ENCODE data around the gene PIMREG. TPM values are rescaled to one million over a fixed set of nuclear protein-coding genes. Genes with fewer than 3 reads are reported as not detected.

The PIMREG gene
- total RNA-seq, 6 donors from 2014 or later = 0.67 to 1.3 (median 0.77) TPM; not detected in 2

DNA sequence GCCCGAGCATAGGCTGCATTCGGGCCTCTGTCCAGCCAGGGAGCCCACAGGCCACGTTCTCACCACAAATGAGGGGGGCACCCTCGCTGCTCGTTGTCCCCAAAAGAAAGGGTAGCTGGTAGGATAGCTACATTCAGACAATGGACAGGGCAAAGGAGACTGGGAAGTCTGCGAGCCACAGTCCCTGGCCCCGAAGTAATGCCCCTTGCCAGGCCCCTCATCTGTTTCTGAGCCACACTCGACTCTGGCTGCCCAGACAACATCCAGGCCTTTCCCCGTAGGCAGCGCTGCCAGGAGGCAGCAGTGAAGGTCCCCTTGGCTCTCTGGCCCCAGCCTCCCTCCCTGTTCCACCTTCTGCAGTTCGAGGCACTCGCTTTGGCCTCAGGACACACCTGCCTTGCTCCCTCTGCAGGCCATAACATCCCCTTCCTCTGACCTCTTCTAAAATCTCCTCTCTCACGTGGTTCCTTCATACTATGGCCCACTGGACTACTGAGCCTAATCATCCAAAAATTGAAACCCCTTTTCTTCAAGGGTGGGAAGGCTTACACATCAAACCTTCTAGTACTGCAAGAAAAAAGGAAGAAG lies 21.5 kb upstream of the PIMREG start:
- DNase-seq = no peak
- H3K4me1 ChIP-seq = peaks cover 0 to 6% (median 2%) of the 10 kb centered on the region in 4 donors
- TF ChIP-seq POLR2A (IDR thresholded peaks at IDR 0.05) (no peak), EP300 (IDR thresholded peaks at IDR 0.05) (no peak), POLR2AphosphoS5 (IDR thresholded peaks at IDR 0.05) (no peak)
- TF ChIP-seq, protein P1, sequence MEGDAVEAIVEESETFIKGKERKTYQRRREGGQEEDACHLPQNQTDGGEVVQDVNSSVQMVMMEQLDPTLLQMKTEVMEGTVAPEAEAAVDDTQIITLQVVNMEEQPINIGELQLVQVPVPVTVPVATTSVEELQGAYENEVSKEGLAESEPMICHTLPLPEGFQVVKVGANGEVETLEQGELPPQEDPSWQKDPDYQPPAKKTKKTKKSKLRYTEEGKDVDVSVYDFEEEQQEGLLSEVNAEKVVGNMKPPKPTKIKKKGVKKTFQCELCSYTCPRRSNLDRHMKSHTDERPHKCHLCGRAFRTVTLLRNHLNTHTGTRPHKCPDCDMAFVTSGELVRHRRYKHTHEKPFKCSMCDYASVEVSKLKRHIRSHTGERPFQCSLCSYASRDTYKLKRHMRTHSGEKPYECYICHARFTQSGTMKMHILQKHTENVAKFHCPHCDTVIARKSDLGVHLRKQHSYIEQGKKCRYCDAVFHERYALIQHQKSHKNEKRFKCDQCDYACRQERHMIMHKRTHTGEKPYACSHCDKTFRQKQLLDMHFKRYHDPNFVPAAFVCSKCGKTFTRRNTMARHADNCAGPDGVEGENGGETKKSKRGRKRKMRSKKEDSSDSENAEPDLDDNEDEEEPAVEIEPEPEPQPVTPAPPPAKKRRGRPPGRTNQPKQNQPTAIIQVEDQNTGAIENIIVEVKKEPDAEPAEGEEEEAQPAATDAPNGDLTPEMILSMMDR (IDR thresholded peaks at IDR 0.05) = no peak
- H3K9me3 ChIP-seq = no peaks in the 10 kb centered on the region
- 68 to 72% methylated on average over 9 to 13 of the region's 13 CpGs for WGBS, 2 donors
- H3K4me3 ChIP-seq = no peak overlapping the region
- ATAC-seq (ENCODE audit: low FRiP score in 2 of 2) = no peak
- H3K27me3 ChIP-seq = peaks cover 0 to 4% (median 0%) of the 10 kb centered on the region in 4 donors
- no peaks in the 10 kb centered on the region for H3K36me3 ChIP-seq
- no peak overlapping the region for H3K27ac ChIP-seq

DNA sequence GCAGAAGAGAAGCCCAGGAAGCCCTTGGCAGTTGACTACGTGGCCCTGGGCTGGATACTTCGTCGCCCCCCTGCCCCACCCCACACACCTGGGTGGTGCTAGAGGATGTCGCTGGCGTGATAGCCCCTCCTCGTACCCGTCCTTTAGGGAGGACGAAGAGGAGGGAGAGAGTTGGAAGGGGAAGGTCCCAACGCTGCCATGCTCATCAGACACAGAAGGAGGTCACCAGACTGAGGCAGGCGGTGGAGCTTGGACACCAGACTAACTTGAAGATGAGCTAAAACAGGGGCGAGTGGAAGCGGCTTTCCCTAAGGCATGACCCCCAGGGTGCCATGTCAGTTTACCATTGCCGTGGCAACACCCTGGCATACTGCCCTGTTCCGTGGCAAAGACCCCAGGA lies 20.3 kb upstream of the PIMREG start:
- Histone ChIP-seq H3K4me1 (peaks cover 0 to 6% (median 3%) of the 10 kb centered on the region in 4 donors), H3K27me3 (peaks cover 0 to 4% (median 0%) of the 10 kb centered on the region in 4 donors), H3K36me3 (no peaks in the 10 kb centered on the region), H3K9me3 (no peaks in the 10 kb centered on the region), H3K27ac (no peak overlapping the region), H3K4me3 (no peak overlapping the region)
- WGBS, 2 donors = 74 to 75% methylated on average over 14 of the region's 14 CpGs
- no peak for ATAC-seq (ENCODE audit: low FRiP score in 2 of 2)
- TF ChIP-seq POLR2A (IDR thresholded peaks at IDR 0.05) = no peak
- TF ChIP-seq EP300 (IDR thresholded peaks at IDR 0.05) = no peak
- TF ChIP-seq, protein P1 (IDR thresholded peaks at IDR 0.05) = no peak
- TF ChIP-seq POLR2AphosphoS5 (IDR thresholded peaks at IDR 0.05) = no peak
- DNase-seq = no peak

GRCh38 chr17:6425407-6425806 lies 18.8 kb upstream of the PIMREG start:
- no peaks in the 10 kb centered on the region for H3K36me3 ChIP-seq
- DNase-seq (peak in 1 of 2 donors; percentile 80), ATAC-seq (ENCODE audit: low FRiP score in 2 of 2) (no peak)
- H3K27me3 ChIP-seq = peaks cover 0 to under 1% (median 0%) of the 10 kb centered on the region in 4 donors
- H3K4me3 ChIP-seq = no peak overlapping the region
- no peak overlapping the region for H3K27ac ChIP-seq
- 84 to 88% methylated on average over 10 to 18 of the region's 18 CpGs for WGBS, 2 donors
- H3K9me3 ChIP-seq = no peaks in the 10 kb centered on the region
- H3K4me1 ChIP-seq = peaks cover 0 to 6% (median 3%) of the 10 kb centered on the region in 4 donors
- TF ChIP-seq, protein P1 (IDR thresholded peaks at IDR 0.05) = no peak
- TF ChIP-seq POLR2AphosphoS5 (IDR thresholded peaks at IDR 0.05) (no peak), EP300 (IDR thresholded peaks at IDR 0.05) (no peak), POLR2A (IDR thresholded peaks at IDR 0.05) (no peak)

- TF ChIP-seq, protein P1 (IDR thresholded peaks at IDR 0.05) = no peak
- TF ChIP-seq POLR2AphosphoS5 (IDR thresholded peaks at IDR 0.05) (no peak), POLR2A (IDR thresholded peaks at IDR 0.05) (no peak), EP300 (IDR thresholded peaks at IDR 0.05) (no peak)
- Histone ChIP-seq H3K27me3 (no peaks in the 10 kb centered on the region), H3K4me1 (peaks cover 0 to 6% (median 3%) of the 10 kb centered on the region in 4 donors), H3K27ac (no peak overlapping the region), H3K4me3 (no peak overlapping the region), H3K9me3 (peaks cover 0 to 9% (median 0%) of the 10 kb centered on the region in 4 donors), H3K36me3 (no peaks in the 10 kb centered on the region)
- no peak for ATAC-seq (ENCODE audit: low FRiP score in 2 of 2)
- DNase-seq = no peak
- 89 to 93% methylated on average over 8 to 21 of the region's 25 CpGs for WGBS, 2 donors
These were observed 17.7 kb upstream of the PIMREG start for GRCh38 chr17:6426356-6427101.
